Mesenchymal stem cell (in vitro differentiated cells and primary cell): ENCODE results near the gene ITIH1.

Experiments used
- DNase-seq: peaks from one replicate; pipeline ENCODE4 v3.0.0-alpha.2; 2013
- H2AFZ ChIP-seq: one replicate; pipeline ENCODE4 v1.6.1; 2013; ENCODE audit warnings: low read depth, mild to moderate bottlenecking, control low read depth, inconsistent platforms, low read length, moderate library complexity
- H2AK5ac ChIP-seq: 2 replicates; pipeline ENCODE4 v1.6.1; 2013; ENCODE audit warnings: low read length, moderate library complexity, mild to moderate bottlenecking, inconsistent platforms; ENCODE audit not compliant: severe bottlenecking
- H2BK120ac ChIP-seq: one replicate; pipeline ENCODE4 v1.6.1; 2013; ENCODE audit warnings: low read depth, mild to moderate bottlenecking, inconsistent platforms, low read length, moderate library complexity
- H2BK12ac ChIP-seq, 2 experiments: one replicate each; pipeline ENCODE4 v1.6.1; 2013; ENCODE audit warnings: inconsistent platforms in 2 of 2, low read length in 2 of 2, mild to moderate bottlenecking in 2 of 2, moderate library complexity in 2 of 2, control low read depth in 1 of 2
- H2BK15ac ChIP-seq: one replicate; pipeline ENCODE4 v1.6.1; 2013; ENCODE audit warnings: mild to moderate bottlenecking, low read depth, inconsistent platforms; ENCODE audit not compliant: poor library complexity, severe bottlenecking
- H2BK5ac ChIP-seq: 2 replicates; pipeline ENCODE4 v1.6.1; 2013; ENCODE audit warnings: low read depth, mild to moderate bottlenecking, low read length, control low read depth, inconsistent platforms; ENCODE audit not compliant: poor library complexity, severe bottlenecking
- H3K14ac ChIP-seq, 2 experiments: one replicate each; pipeline ENCODE4 v1.6.1; 2013; ENCODE audit warnings: inconsistent platforms in 2 of 2, low read length in 2 of 2, control low read depth in 1 of 2, mild to moderate bottlenecking in 1 of 2, moderate library complexity in 1 of 2
- H3K18ac ChIP-seq, 2 experiments: one replicate each; pipeline ENCODE4 v1.6.1; 2013; ENCODE audit warnings: inconsistent platforms in 2 of 2, low read length in 2 of 2, control low read depth in 1 of 2, low read depth in 1 of 2, mild to moderate bottlenecking in 1 of 2
- H3K23ac ChIP-seq, 2 experiments: one replicate each; pipeline ENCODE4 v1.6.1; 2013; ENCODE audit warnings: inconsistent platforms in 2 of 2, low read length in 2 of 2, mild to moderate bottlenecking in 2 of 2, moderate library complexity in 2 of 2, control low read depth in 1 of 2
- H3K27ac ChIP-seq: 2 replicates; pipeline ENCODE4 v1.5.1; 2013; ENCODE audit warnings: mild to moderate bottlenecking, moderate library complexity, low read length, control low read depth, inconsistent platforms; ENCODE audit not compliant: poor library complexity, severe bottlenecking
- H3K27me3 ChIP-seq, 2 experiments: 2 replicates each; pipeline versions ENCODE4 v1.6.1 to v1.7.0; 2013; ENCODE audit warnings: low read length in 2 of 2, mild to moderate bottlenecking in 2 of 2, moderate library complexity in 2 of 2, control low read depth in 1 of 2, inconsistent platforms in 1 of 2; ENCODE audit not compliant: control insufficient read depth in 1 of 2, insufficient read depth in 1 of 2
- H3K36me3 ChIP-seq, 2 experiments: 2 replicates each; pipeline versions ENCODE4 v1.6.1 to v1.7.0; 2013; ENCODE audit warnings: low read length in 2 of 2, control low read depth in 1 of 2, inconsistent platforms in 1 of 2, low read depth in 1 of 2, mild to moderate bottlenecking in 1 of 2; ENCODE audit not compliant: insufficient read depth in 2 of 2, control insufficient read depth in 1 of 2
- H3K4ac ChIP-seq, 2 experiments: one replicate each; pipeline ENCODE4 v1.6.1; 2013; ENCODE audit warnings: inconsistent platforms in 2 of 2, low read length in 2 of 2, mild to moderate bottlenecking in 2 of 2, moderate library complexity in 2 of 2, control low read depth in 1 of 2, low read depth in 1 of 2
- H3K4me1 ChIP-seq: 2 replicates; pipeline ENCODE4 v1.6.1; 2013; ENCODE audit warnings: low read depth, low read length, control low read depth; ENCODE audit not compliant: control insufficient read depth, insufficient read depth
- H3K4me2 ChIP-seq: 2 replicates; pipeline ENCODE4 v1.6.1; 2013; ENCODE audit warnings: low read length, mild to moderate bottlenecking, inconsistent platforms; ENCODE audit not compliant: poor library complexity, severe bottlenecking
- H3K4me3 ChIP-seq, 2 experiments: 2 replicates each; pipeline versions ENCODE4 v1.5.1 to v1.7.0; 2013; ENCODE audit warnings: low read length in 2 of 2, mild to moderate bottlenecking in 2 of 2, control low read depth in 1 of 2, low read depth in 1 of 2; ENCODE audit not compliant: insufficient read depth in 1 of 2
- H3K79me1 ChIP-seq: replicated peaks from 2 replicates; pipeline ENCODE4 v1.6.1; 2013; ENCODE audit warnings: mild to moderate bottlenecking, control low read depth, low read length, inconsistent platforms; ENCODE audit not compliant: poor library complexity, severe bottlenecking
- H3K9ac ChIP-seq: 2 replicates; pipeline ENCODE4 v1.7.0; 2013; ENCODE audit warnings: mild to moderate bottlenecking, low read length, moderate library complexity
- H3K9me3 ChIP-seq: 2 replicates; pipeline ENCODE4 v1.7.0; 2013; ENCODE audit warnings: mild to moderate bottlenecking, low read length; ENCODE audit not compliant: control insufficient read depth
- H4K8ac ChIP-seq: one replicate; pipeline ENCODE4 v1.6.1; 2013; ENCODE audit warnings: inconsistent platforms, mild to moderate bottlenecking, low read length, moderate library complexity
- H4K91ac ChIP-seq: one replicate; pipeline ENCODE4 v1.6.1; 2013; ENCODE audit warnings: mild to moderate bottlenecking, low read length, inconsistent platforms
- WGBS: methylation state at CpG from one replicate; pipeline ENCODE4 v1.1.7; 2013; ENCODE audit warnings: mixed read lengths; 5-methylcytosine and 5-hydroxymethylcytosine counted together

ITIH1 gene

DNA sequence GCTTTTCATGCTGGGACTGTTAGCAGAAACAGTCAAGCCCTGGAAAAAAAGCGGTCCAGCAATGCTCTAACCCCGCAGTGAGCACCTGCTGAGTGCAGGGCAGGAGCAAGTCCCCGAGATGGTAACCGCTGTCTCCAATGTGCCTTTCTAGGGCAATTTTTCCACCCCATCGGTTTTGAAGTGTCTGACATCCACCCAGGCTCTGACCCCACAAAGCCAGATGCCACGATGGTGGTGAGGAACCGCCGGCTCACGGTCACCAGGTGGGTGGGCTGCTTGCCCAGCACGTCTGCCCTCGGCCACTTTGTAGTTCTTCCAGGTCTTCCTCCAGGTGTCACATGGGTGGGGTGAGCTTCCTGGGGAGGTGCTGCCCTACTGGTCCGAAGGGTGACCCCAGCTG is 14.0 kb downstream of the ITIH1 start:
- Histone ChIP-seq H4K91ac (no peak overlapping the region), H3K23ac (no peak overlapping the region), H2BK120ac (no peak overlapping the region), H3K4ac (no peak overlapping the region), H4K8ac (no peak overlapping the region), H3K4me3 (no peak overlapping the region), H2BK15ac (no peak overlapping the region), H3K18ac (no peak overlapping the region), H3K36me3 (peaks cover 0 to 5% of the 10 kb centered on the region in 2 experiments), H2BK5ac (no peak overlapping the region), H2AFZ (no peak overlapping the region), H3K4me1 (peaks cover 3% of the 10 kb centered on the region), H3K4me2 (no peak overlapping the region), H3K14ac (no peak overlapping the region), H3K9ac (no peak overlapping the region), H2AK5ac (no peak overlapping the region), H3K79me1 (no peaks in the 10 kb centered on the region), H3K27me3 (peaks cover 15 to 49% of the 10 kb centered on the region in 2 experiments), H3K27ac (no peak overlapping the region), H2BK12ac (no peak overlapping the region), H3K9me3 (no peaks in the 10 kb centered on the region)
- 87% methylated on average over 12 of the region's 12 CpGs for WGBS
- DNase-seq = no peak

DNA sequence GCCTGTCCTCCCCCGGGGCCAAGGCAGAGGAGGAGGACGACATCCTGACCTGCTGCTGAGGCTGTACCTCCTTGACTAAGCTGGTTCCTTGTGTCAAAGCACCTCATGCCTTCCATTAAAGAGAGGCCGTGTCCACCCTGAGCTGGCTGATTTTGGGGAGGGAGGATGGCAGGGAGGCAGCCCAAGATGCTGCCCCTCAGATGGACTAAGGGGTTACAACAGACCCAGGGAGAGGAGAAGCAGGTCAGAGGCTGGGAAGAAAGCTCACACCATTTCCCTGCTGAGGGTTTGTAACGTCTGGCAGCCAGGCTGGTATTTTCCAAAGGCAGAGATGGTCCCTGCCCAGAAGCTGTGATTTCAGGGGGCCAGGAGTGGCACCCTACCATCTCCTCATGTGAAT is 14.5 kb downstream of the ITIH1 start:
- H3K79me1 ChIP-seq = no peaks in the 10 kb centered on the region
- no peak overlapping the region for H3K4me2 ChIP-seq
- H3K4ac ChIP-seq = no peak overlapping the region
- H2AK5ac ChIP-seq = no peak overlapping the region
- no peak overlapping the region for H2AFZ ChIP-seq
- no peak overlapping the region for H4K8ac ChIP-seq
- H3K9me3 ChIP-seq = no peaks in the 10 kb centered on the region
- H3K9ac ChIP-seq = no peak overlapping the region
- no peak overlapping the region for H3K23ac ChIP-seq
- 72% methylated on average over 4 of the region's 4 CpGs for WGBS
- no peak overlapping the region for H2BK5ac ChIP-seq
- H3K14ac ChIP-seq = no peak overlapping the region
- no peak overlapping the region for H4K91ac ChIP-seq
- H3K27ac ChIP-seq = no peak overlapping the region
- peaks cover 0 to 5% of the 10 kb centered on the region in 2 experiments for H3K36me3 ChIP-seq
- no peak overlapping the region for H3K18ac ChIP-seq
- DNase-seq = no peak
- no peak overlapping the region for H2BK12ac ChIP-seq
- H3K27me3 ChIP-seq = peaks cover 15 to 46% of the 10 kb centered on the region in 2 experiments
- H2BK120ac ChIP-seq = no peak overlapping the region
- H2BK15ac ChIP-seq = no peak overlapping the region
- H3K4me1 ChIP-seq = peaks cover 3% of the 10 kb centered on the region
- no peak overlapping the region for H3K4me3 ChIP-seq

GRCh38 chr3:52792413-52792812 is 15.0 kb downstream of the ITIH1 start:
- Histone ChIP-seq H2BK120ac (no peak overlapping the region), H2AFZ (no peak overlapping the region), H2AK5ac (no peak overlapping the region), H3K4me2 (no peak overlapping the region), H3K23ac (no peak overlapping the region), H4K91ac (no peak overlapping the region), H3K27me3 (peaks cover 11 to 46% of the 10 kb centered on the region in 2 experiments), H3K4me3 (no peak overlapping the region), H3K4ac (no peak overlapping the region), H3K14ac (no peak overlapping the region), H3K18ac (no peak overlapping the region), H4K8ac (no peak overlapping the region), H3K4me1 (peaks cover 3% of the 10 kb centered on the region), H3K36me3 (peaks cover 0 to 5% of the 10 kb centered on the region in 2 experiments), H2BK15ac (no peak overlapping the region), H3K27ac (no peak overlapping the region), H2BK12ac (no peak overlapping the region), H3K79me1 (no peaks in the 10 kb centered on the region), H3K9ac (no peak overlapping the region), H2BK5ac (no peak overlapping the region), H3K9me3 (no peaks in the 10 kb centered on the region)
- 78% methylated on average over 7 of the region's 7 CpGs for WGBS
- DNase-seq = no peak

DNA sequence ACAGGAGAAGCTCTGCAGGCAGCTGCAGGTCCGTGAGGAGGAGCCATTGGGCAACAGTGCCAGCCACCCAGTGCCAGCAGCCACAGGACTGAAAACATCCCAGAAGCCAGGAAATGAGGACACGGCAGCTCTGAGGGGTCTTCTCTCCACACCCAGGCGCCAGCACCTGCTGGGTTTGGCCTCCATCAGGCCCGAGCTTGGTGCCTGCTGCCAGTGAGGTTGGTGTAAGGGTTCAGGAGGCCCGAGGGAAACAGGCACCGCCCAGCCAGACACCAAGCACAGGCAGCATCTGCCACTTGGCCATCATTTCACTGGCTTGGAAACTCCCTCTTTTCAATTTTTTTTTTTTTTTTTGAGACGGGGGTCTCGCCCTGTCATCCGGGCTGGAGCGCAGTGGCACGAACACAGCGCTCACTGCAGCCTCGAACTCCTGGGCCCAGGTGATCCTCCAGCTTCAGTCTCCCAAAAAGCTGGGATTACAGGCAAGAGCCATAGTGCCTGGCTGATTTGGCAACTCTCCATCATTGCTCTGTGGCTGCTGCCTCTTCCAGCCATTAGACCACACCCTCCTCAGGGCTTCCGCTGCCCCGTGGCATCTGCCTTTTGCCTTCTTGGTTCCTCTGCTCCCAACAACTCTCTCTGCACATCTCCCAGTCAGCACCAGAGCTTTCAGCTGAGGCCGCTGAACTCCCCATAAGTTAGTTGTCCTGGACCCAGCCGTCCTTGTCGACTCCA is 15.7 kb downstream of the ITIH1 start:
- no peaks in the 10 kb centered on the region for H3K79me1 ChIP-seq
- no peak overlapping the region for H2BK5ac ChIP-seq
- 77% methylated on average over 18 of the region's 18 CpGs for WGBS
- no peak overlapping the region for H3K4me3 ChIP-seq
- H2BK12ac ChIP-seq = no peak overlapping the region
- no peak for DNase-seq
- H3K4me2 ChIP-seq = no peak overlapping the region
- no peak overlapping the region for H3K23ac ChIP-seq
- H3K14ac ChIP-seq = no peak overlapping the region
- no peak overlapping the region for H3K4ac ChIP-seq
- no peak overlapping the region for H4K91ac ChIP-seq
- H3K9me3 ChIP-seq = no peaks in the 10 kb centered on the region
- no peak overlapping the region for H2BK120ac ChIP-seq
- H2BK15ac ChIP-seq = no peak overlapping the region
- no peak overlapping the region for H3K27ac ChIP-seq
- H2AK5ac ChIP-seq = no peak overlapping the region
- no peak overlapping the region for H4K8ac ChIP-seq
- no peak overlapping the region for H3K9ac ChIP-seq
- no peak overlapping the region for H3K18ac ChIP-seq
- peaks cover 8 to 42% of the 10 kb centered on the region in 2 experiments for H3K27me3 ChIP-seq
- peaks cover 0 to 5% of the 10 kb centered on the region in 2 experiments for H3K36me3 ChIP-seq
- H3K4me1 ChIP-seq = peaks cover 3% of the 10 kb centered on the region
- no peak overlapping the region for H2AFZ ChIP-seq
